AG10803 (cell line): Measurements from ENCODE around the gene HTT.

ENCODE experiments used
- DNase-seq: peaks from one replicate; pipeline ENCODE4 v3.0.0; 2010; ENCODE audit warnings: low read depth
- H3K4me3 ChIP-seq: 2 replicates; pipeline ENCODE4 v1.5.1; 2011; ENCODE audit warnings: mild to moderate bottlenecking, low read length, control low read depth
- TF ChIP-seq, protein P1 (sequence below): conservative IDR thresholded peaks from 2 replicates; pipeline ENCODE4 v1.5.1; 2011; ENCODE audit warnings: mild to moderate bottlenecking, low read length, control low read depth, inconsistent platforms

Gene HTT

DNA sequence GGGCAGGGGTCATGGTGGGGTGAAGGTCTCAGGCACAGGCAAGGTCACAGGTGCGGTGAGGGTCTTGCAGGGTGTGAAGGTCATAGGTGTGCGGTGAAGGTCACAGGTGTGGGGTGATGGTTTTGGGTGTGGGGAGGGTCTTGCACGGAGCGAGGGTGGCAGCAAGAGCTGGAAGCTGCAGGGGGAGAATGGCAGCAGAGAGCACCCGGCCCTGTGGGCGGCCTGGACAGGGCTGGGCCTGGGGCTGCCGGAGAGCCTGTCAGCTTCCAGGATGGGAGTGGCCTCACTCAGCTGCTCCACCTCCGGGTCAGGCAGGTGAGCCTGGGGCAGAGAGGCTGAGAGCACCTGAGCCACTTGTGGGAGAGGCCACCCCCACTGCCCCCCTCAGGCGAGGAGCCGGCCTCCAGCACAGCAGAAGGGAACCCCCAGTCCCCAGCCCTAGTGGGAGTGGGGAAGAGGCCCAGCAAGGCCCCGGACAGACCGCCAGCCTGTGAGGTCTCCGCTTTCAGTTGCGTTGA, 176.0 kb downstream of the HTT start:
- TF ChIP-seq, protein P1, sequence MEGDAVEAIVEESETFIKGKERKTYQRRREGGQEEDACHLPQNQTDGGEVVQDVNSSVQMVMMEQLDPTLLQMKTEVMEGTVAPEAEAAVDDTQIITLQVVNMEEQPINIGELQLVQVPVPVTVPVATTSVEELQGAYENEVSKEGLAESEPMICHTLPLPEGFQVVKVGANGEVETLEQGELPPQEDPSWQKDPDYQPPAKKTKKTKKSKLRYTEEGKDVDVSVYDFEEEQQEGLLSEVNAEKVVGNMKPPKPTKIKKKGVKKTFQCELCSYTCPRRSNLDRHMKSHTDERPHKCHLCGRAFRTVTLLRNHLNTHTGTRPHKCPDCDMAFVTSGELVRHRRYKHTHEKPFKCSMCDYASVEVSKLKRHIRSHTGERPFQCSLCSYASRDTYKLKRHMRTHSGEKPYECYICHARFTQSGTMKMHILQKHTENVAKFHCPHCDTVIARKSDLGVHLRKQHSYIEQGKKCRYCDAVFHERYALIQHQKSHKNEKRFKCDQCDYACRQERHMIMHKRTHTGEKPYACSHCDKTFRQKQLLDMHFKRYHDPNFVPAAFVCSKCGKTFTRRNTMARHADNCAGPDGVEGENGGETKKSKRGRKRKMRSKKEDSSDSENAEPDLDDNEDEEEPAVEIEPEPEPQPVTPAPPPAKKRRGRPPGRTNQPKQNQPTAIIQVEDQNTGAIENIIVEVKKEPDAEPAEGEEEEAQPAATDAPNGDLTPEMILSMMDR: no peak
- H3K4me3 ChIP-seq: no peak overlapping the region
- no peak for DNase-seq

DNA sequence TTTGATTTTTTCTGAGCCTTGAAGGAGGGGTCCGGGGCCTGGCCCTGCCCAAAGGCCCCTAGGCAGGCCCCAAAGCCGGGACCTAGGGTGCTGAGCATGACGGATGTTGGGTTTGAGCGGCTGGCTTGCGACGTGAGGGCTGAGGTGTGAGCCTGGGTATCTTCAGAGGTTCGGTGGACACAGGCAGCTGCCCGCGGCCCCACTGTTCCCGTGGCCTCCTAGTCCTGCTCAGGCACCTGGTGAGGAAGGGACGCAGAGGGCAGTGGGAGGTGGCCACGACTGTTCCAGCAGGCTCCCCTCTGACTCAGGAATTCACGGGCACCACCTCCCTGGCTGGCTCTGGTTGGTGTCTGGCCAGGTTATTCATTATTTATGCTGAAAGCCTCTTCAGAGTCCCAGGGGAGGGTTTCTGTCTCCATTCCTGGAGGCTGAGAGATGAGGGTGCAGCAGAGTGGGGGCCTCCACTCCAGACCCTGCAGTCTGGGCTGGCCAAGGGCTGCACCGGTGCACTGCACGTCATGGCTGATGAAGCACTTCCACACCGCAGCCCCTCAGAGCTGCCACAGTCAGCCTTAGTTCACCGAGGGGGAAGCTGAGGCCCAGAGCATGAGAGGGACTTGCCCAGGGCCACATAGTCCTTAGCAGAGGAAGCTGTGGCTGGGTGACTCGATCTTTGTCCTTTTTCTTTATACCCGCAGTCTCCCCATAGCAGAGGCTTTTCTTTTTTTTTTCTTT, 176.6 kb downstream of the HTT start:
- no peak for DNase-seq
- TF ChIP-seq, protein P1: no peak
- no peak overlapping the region for H3K4me3 ChIP-seq

- TF ChIP-seq, protein P1: no peak
- no peak for DNase-seq
- no peak overlapping the region for H3K4me3 ChIP-seq
Observed at GRCh38 chr4:3251691-3252479, 177.4 kb downstream of the HTT start.

- no peak overlapping the region for H3K4me3 ChIP-seq
- DNase-seq: no peak
- TF ChIP-seq, protein P1: no peak
Observed at GRCh38 chr4:3252480-3252828, 178.0 kb downstream of the HTT start.

DNA sequence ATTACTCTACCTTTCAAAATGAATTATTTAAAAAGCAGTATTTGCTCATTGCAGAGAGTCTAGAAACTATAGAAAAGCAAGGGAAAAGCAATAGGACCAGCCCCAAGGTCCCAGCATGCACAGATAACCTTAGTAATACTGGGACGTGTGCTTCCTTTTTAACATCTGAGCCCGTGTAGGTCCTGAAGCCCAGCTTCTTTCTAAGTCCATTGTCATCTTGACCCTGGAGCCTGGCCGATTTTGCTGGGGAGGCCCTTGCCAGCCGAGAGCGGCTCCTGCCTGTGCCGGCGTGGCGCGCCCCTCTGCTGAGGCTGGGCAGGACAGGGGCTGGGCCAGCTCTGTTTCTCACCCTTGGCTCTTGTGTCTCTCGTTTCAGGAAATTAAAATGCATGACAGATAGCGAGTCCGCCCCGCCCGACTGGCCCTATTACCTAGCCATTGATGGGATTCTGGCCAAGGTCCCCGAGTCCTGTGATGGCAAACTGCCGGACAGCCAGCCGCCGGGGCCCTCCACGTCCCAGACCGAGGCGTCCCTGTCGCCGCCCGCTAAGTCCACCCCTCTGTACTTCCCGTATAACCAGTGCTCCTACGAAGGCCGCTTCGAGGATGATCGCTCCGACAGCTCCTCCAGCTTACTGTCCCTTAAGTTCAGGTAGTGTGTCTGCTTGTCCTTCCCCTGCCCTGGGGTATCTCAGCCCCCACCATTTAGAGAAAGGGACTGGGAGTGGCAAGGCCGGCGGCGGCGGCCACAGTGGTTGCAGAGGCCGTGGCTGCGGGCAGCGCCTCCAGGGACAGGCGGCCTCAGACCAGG, 178.6 kb downstream of the HTT start:
- TF ChIP-seq, protein P1: no peak
- DNase-seq: no peak
- no peak overlapping the region for H3K4me3 ChIP-seq

DNA sequence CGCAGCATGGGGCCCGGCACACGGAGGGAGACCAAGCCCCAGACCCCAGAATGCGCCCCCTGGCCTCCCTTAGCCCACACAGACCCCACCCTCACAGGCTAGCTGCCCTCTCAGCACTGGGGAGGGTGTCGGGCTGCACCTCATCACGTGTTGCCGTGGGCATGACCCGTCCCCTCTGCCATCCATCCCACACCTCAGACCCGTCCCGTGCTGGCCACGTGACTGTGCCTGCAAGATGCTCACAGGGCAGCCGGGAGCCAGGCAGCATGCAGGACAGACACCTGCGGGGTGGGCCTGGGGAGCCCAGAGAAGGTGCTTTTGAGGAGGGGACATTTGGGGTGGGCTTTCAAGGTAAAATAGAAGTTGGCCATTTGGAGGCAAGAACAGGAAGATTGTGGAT, 179.3 kb downstream of the HTT start:
- TF ChIP-seq, protein P1: no peak

More for the DNA sequence above, 179.3 kb downstream of the HTT start:
- H3K4me3 ChIP-seq: no peak overlapping the region
- no peak for DNase-seq
